CD14-positive monocyte (primary cell): Measurements from ENCODE around the gene GNAI1. TPM values are rescaled to one million over a fixed set of nuclear protein-coding genes. Genes with fewer than 3 reads are reported as not detected.

Source experiments
- DNase-seq, 3 donors: peaks; one replicate each; pipeline ENCODE4 v3.0.0-alpha.2; 2011 to 2022
- H2AFZ ChIP-seq: 2 replicates; pipeline ENCODE4 v1.6.0; 2012; ENCODE audit warnings: mild to moderate bottlenecking, low read depth, low read length, inconsistent platforms; ENCODE audit not compliant: insufficient read depth, poor library complexity, severe bottlenecking
- H3K27ac ChIP-seq, 2 donors: 1 replicate in 1 of 2; 2 replicates in 1 of 2; pipeline ENCODE4 v1.5.1; 2012 to 2013; ENCODE audit warnings: low read length in 2 of 2, control low read depth in 1 of 2, inconsistent platforms in 1 of 2, low read depth in 1 of 2, mild to moderate bottlenecking in 1 of 2
- H3K27me3 ChIP-seq, 2 donors: one replicate each; pipeline versions ENCODE4 v1.6.0 to v1.6.1; 2011 to 2013; ENCODE audit warnings: low read length in 2 of 2; ENCODE audit not compliant: control insufficient read depth in 2 of 2, insufficient read depth in 2 of 2
- H3K36me3 ChIP-seq, 2 donors: replicated peaks in 1 of 2; 1 replicate in 1 of 2; 2 replicates in 1 of 2; pipeline versions ENCODE4 v1.5.1 to v1.6.1; 2012 to 2013; ENCODE audit warnings: low read length in 2 of 2, control low read depth in 1 of 2, inconsistent platforms in 1 of 2, mild to moderate bottlenecking in 1 of 2; ENCODE audit not compliant: insufficient read depth in 2 of 2, control insufficient read depth in 1 of 2
- H3K4me1 ChIP-seq, 2 donors: 1 replicate in 1 of 2; 2 replicates in 1 of 2; pipeline versions ENCODE4 v1.5.1 to v1.6.1; 2012 to 2013; ENCODE audit warnings: low read length in 2 of 2, control low read depth in 1 of 2, inconsistent platforms in 1 of 2, mild to moderate bottlenecking in 1 of 2, moderate library complexity in 1 of 2; ENCODE audit not compliant: insufficient read depth in 2 of 2, control insufficient read depth in 1 of 2
- H3K4me2 ChIP-seq: replicated peaks from 2 replicates; pipeline ENCODE3; 2012; ENCODE audit warnings: low read length, moderate library complexity, mild to moderate bottlenecking; ENCODE audit not compliant: poor library complexity, severe bottlenecking; ENCODE audit errors: extremely low read depth
- H3K4me3 ChIP-seq, 3 experiments: fragments of 200-600 bp in 1 of 3; sonication (generic) in 1 of 3; replicated peaks in 1 of 3; 1 replicate in 2 of 3; 2 replicates in 1 of 3; pipeline ENCODE4 v1.5.1; 2011 to 2013; ENCODE audit warnings: low read length in 3 of 3, mild to moderate bottlenecking in 3 of 3, control low read depth in 2 of 3, low read depth in 2 of 3, inconsistent platforms in 1 of 3, moderate library complexity in 1 of 3
- H3K79me2 ChIP-seq: 2 replicates; pipeline ENCODE4 v1.6.0; 2012; ENCODE audit warnings: mild to moderate bottlenecking, control low read depth, inconsistent platforms, low read length, moderate library complexity; ENCODE audit not compliant: insufficient read depth
- H3K9ac ChIP-seq: 2 replicates; pipeline ENCODE4 v1.6.0; 2017; ENCODE audit warnings: low read length, mild to moderate bottlenecking; ENCODE audit not compliant: insufficient read depth, poor library complexity, severe bottlenecking
- H3K9me3 ChIP-seq, 2 donors: replicated peaks in 1 of 2; 1 replicate in 1 of 2; 2 replicates in 1 of 2; pipeline versions ENCODE4 v1.5.1 to v1.6.1; 2012 to 2013; ENCODE audit warnings: low read length in 2 of 2, control low read depth in 1 of 2; ENCODE audit not compliant: control insufficient read depth in 1 of 2, insufficient read depth in 1 of 2
- H4K20me1 ChIP-seq: 2 replicates; pipeline ENCODE4 v1.6.0; 2012; ENCODE audit warnings: mild to moderate bottlenecking, low read length, control low read depth, moderate library complexity; ENCODE audit not compliant: insufficient read depth
- H3K27ac Mint-ChIP-seq, 7 donors: one replicate each; pipeline ENCODE4 v1.8.0; 2020; ENCODE audit warnings: mild to moderate bottlenecking in 7 of 7, mixed read lengths in 7 of 7, moderate library complexity in 6 of 7, inconsistent platforms in 2 of 7
- H3K27me3 Mint-ChIP-seq, 3 donors: one replicate each; pipeline ENCODE4 v1.8.0; 2021 to 2022; ENCODE audit warnings: low read depth in 3 of 3, mild to moderate bottlenecking in 3 of 3, mixed read lengths in 3 of 3, moderate library complexity in 3 of 3, inconsistent platforms in 1 of 3
- H3K36me3 Mint-ChIP-seq, 2 donors: one replicate each; pipeline ENCODE4 v1.8.0; 2020; ENCODE audit warnings: mixed read lengths in 2 of 2, inconsistent platforms in 1 of 2, mild to moderate bottlenecking in 1 of 2
- H3K4me1 Mint-ChIP-seq: one replicate; pipeline ENCODE4 v1.8.0; 2020; ENCODE audit warnings: mild to moderate bottlenecking, mixed read lengths
- H3K4me3 Mint-ChIP-seq, 2 donors: one replicate each; pipeline ENCODE4 v1.8.0; 2020; ENCODE audit warnings: mild to moderate bottlenecking in 2 of 2, mixed read lengths in 2 of 2, moderate library complexity in 1 of 2
- H3K9me3 Mint-ChIP-seq, 7 donors: one replicate each; pipeline ENCODE4 v1.8.0; 2020 to 2022; ENCODE audit warnings: mixed read lengths in 7 of 7, mild to moderate bottlenecking in 6 of 7, moderate library complexity in 6 of 7, inconsistent platforms in 2 of 7
- CTCF ChIP-seq: fragments of 200-600 bp; IDR thresholded peaks from one replicate; pipeline ENCODE4 v1.8.0; 2022; ENCODE audit warnings: antibody characterized with exemption, mild to moderate bottlenecking
- WGBS: methylation state at CpG from one replicate; pipeline ENCODE4 v1.1.5; 2013; ENCODE audit warnings: missing lambda C conversion rate; ENCODE audit not compliant: insufficient coverage; 5-methylcytosine and 5-hydroxymethylcytosine counted together
- intact Hi-C, 2 donors: fragments of 100-400 bp; cut with micrococcal nuclease; formaldehyde crosslinking; loops; one replicate each; pipeline versions ENCODE4 v1.15.0 to v1.15.1; 2023
- polyA plus RNA-seq, 3 donors: library from polyadenylated mRNA; depleted of rRNA in 1 of 3; unstranded in 2 of 3; stranded (reverse) in 1 of 3; fragments of 300-500 nt in 2 of 3; fragments of >200 nt in 1 of 3; fragmentation: Illumina TruSeq in 2 of 3; gene quantifications; 1 replicate in 2 of 3; 2 replicates in 1 of 3; pipeline ENCODE4 v1.2.3, GENCODE V29; 2012 to 2021

The GNAI1 gene
- polyA plus RNA-seq, 3 donors = 0.72 to 1.0 (median 0.79) TPM

- Histone ChIP-seq H4K20me1 (no peaks in the 10 kb centered on the region), H3K9me3 (no peaks in the 10 kb centered on the region), H3K36me3 (no peaks in the 10 kb centered on the region), H3K79me2 (no peaks in the 10 kb centered on the region), H3K4me2 (no peak overlapping the region), H3K4me1 (no peaks in the 10 kb centered on the region), H2AFZ (no peak overlapping the region), H3K4me3 (no peak overlapping the region), H3K27ac (no peak overlapping the region), H3K9ac (no peak overlapping the region), H3K27me3 (no peaks in the 10 kb centered on the region)
- no peaks in the 10 kb centered on the region for H3K9me3 Mint-ChIP-seq
- H3K4me3 Mint-ChIP-seq = no peak overlapping the region
- DNase-seq = no peak
- no peaks in the 10 kb centered on the region for H3K27me3 Mint-ChIP-seq
- no peak for TF ChIP-seq CTCF
- intact Hi-C loops = no loop called here
- H3K4me1 Mint-ChIP-seq = peaks cover 2% of the 10 kb centered on the region
- no CpG with 5 or more reads among the region's 1 CpG for WGBS
- no peaks in the 10 kb centered on the region for H3K36me3 Mint-ChIP-seq
- H3K27ac Mint-ChIP-seq = no peak overlapping the region
These were observed 107.0 kb downstream of the GNAI1 start for GRCh38 chr7:80241671-80242070.

- H3K27me3 ChIP-seq = no peaks in the 10 kb centered on the region
- Mint-ChIP-seq H3K4me3 (no peak overlapping the region), H3K27ac (no peak overlapping the region), H3K27me3 (no peaks in the 10 kb centered on the region), H3K9me3 (no peaks in the 10 kb centered on the region), H3K36me3 (no peaks in the 10 kb centered on the region), H3K4me1 (peaks cover 2% of the 10 kb centered on the region)
- no peak overlapping the region for H3K4me3 ChIP-seq
- H4K20me1 ChIP-seq = no peaks in the 10 kb centered on the region
- no peak overlapping the region for H3K9ac ChIP-seq
- no peaks in the 10 kb centered on the region for H3K36me3 ChIP-seq
- DNase-seq = no peak
- WGBS = 87% methylated on average over 3 of the region's 4 CpGs
- no peak overlapping the region for H2AFZ ChIP-seq
- H3K4me1 ChIP-seq = no peaks in the 10 kb centered on the region
- intact Hi-C loops = no loop called here
- H3K9me3 ChIP-seq = no peaks in the 10 kb centered on the region
- H3K4me2 ChIP-seq = no peak overlapping the region
- no peaks in the 10 kb centered on the region for H3K79me2 ChIP-seq
- TF ChIP-seq CTCF = no peak
- H3K27ac ChIP-seq = no peak overlapping the region
These were observed 108.8 kb downstream of the GNAI1 start for GRCh38 chr7:80243425-80243824.
